Endodermal cell (in vitro differentiated cells): ENCODE measurements around the gene UBE2Q2. TPM values are rescaled to one million over a fixed set of nuclear protein-coding genes. Genes with fewer than 3 reads are reported as not detected.
A peak's percentile ranks its signal among the peaks of the same experiment; 100 is the strongest.
"Not testable (repeated sequence)": the region's sequence is repeated elsewhere in the genome, so short reads cannot be mapped to it uniquely, and the experiment has no call there.

Experiments
- DNase-seq: peaks from one replicate; pipeline ENCODE4 v3.0.0-alpha.2; 2017
- H3K27ac ChIP-seq: 2 replicates; pipeline ENCODE4 v1.5.1; 2013; ENCODE audit warnings: mild to moderate bottlenecking, low read depth, low read length, moderate library complexity
- H3K27me3 ChIP-seq: 2 replicates; pipeline ENCODE4 v1.6.1; 2013; ENCODE audit warnings: mild to moderate bottlenecking, low read length, moderate library complexity; ENCODE audit not compliant: insufficient read depth, control insufficient read depth, poor library complexity, severe bottlenecking
- H3K36me3 ChIP-seq: 2 replicates; pipeline ENCODE4 v1.7.0; 2013; ENCODE audit warnings: mild to moderate bottlenecking, low read length, moderate library complexity; ENCODE audit not compliant: control insufficient read depth, insufficient read depth
- H3K4me1 ChIP-seq: one replicate; pipeline ENCODE4 v1.7.0; 2013; ENCODE audit warnings: low read length; ENCODE audit not compliant: control insufficient read depth, insufficient read depth
- H3K4me3 ChIP-seq: 2 replicates; pipeline ENCODE4 v1.5.1; 2013; ENCODE audit warnings: mild to moderate bottlenecking, low read length, moderate library complexity
- H3K9ac ChIP-seq: 2 replicates; pipeline ENCODE4 v1.6.1; 2013; ENCODE audit warnings: mild to moderate bottlenecking, low read length, moderate library complexity; ENCODE audit not compliant: poor library complexity, severe bottlenecking; ENCODE audit errors: extremely low read depth
- H3K9me3 ChIP-seq: 2 replicates; pipeline ENCODE4 v1.6.1; 2013; ENCODE audit warnings: mild to moderate bottlenecking, low read length, moderate library complexity; ENCODE audit not compliant: control insufficient read depth
- H3K27ac Mint-ChIP-seq: 2 replicates; pipeline ENCODE4 v1.8.0; 2020; ENCODE audit warnings: mixed read lengths
- H3K27me3 Mint-ChIP-seq: 2 replicates; pipeline ENCODE4 v1.8.0; 2021; ENCODE audit warnings: mild to moderate bottlenecking, mixed read lengths; ENCODE audit not compliant: insufficient read depth
- H3K36me3 Mint-ChIP-seq: 2 replicates; pipeline ENCODE4 v1.8.0; 2020; ENCODE audit warnings: low read depth, mixed read lengths
- H3K4me1 Mint-ChIP-seq: 2 replicates; pipeline ENCODE4 v1.8.0; 2020; ENCODE audit warnings: mixed read lengths
- H3K4me3 Mint-ChIP-seq: 2 replicates; pipeline ENCODE4 v1.8.0; 2020; ENCODE audit warnings: mild to moderate bottlenecking, moderate library complexity, mixed read lengths
- H3K9me3 Mint-ChIP-seq: 2 replicates; pipeline ENCODE4 v1.8.0; 2020; ENCODE audit warnings: mild to moderate bottlenecking, mixed read lengths
- WGBS, 2 experiments: methylation state at CpG; one replicate each; pipeline versions ENCODE4 v1.1.5 to v1.1.7; 2013; ENCODE audit warnings: missing lambda C conversion rate in 2 of 2, mixed read lengths in 1 of 2; ENCODE audit not compliant: insufficient coverage in 1 of 2, insufficient read length in 1 of 2; 5-methylcytosine and 5-hydroxymethylcytosine counted together
- long read RNA-seq, 4 experiments: library from polyadenylated mRNA in 2 of 4; library from RNA in 1 of 4; library from capped mRNA in 1 of 4; stranded (forward) in 3 of 4; unstranded in 1 of 4; transcript quantifications; one replicate each; pipeline ENCODE4 v2.0.0, GENCODE V29; 2020 to 2021; ENCODE audit warnings: inconsistent platforms in 1 of 4
- polyA plus RNA-seq, 2 experiments: library from polyadenylated mRNA; stranded (reverse); fragments of 50-300 nt; gene quantifications; one replicate each; pipeline ENCODE4 v1.2.3, GENCODE V29; 2013
- total RNA-seq, 2 donors: library from RNA; stranded (reverse); fragmentation: NEBNext Ultra II Directional in 1 of 2; extraction: Animal tissue kit (Norgen Biotek cat#: 25700) in 1 of 2; gene quantifications; 2 replicates in 1 of 2; 3 replicates in 1 of 2; pipeline ENCODE4 v1.2.1, GENCODE V29; 2021
- TF ChIP-seq, protein P1 (sequence below): fragments of 200-600 bp; sonication (generic); conservative IDR thresholded peaks from 2 replicates; pipeline ENCODE4 v1.5.0; 2021; ENCODE audit warnings: antibody characterized with exemption, mild to moderate bottlenecking

Gene UBE2Q2
- total RNA-seq: 10 to 100 TPM; 29.5 to 37.1 TPM
- 31.3 TPM for polyA plus RNA-seq (2013, experiment 1 of 2)
- 30.6 TPM for polyA plus RNA-seq (2013, experiment 2 of 2)
- long read RNA-seq, experiment 1, partial matches to known transcripts: 8 of 21 reads
- long read RNA-seq, experiment 1, other reads (novel, unspliced or antisense): 9 of 21 reads
- long read RNA-seq, experiment 2, transcript UBE2Q2-201 (13 exons, 3,130 nt): major isoform, 36 of 90 reads
- long read RNA-seq, experiment 2, transcript UBE2Q2-208 (12 exons, 2,969 nt): minor isoform, 13 of 90 reads
- long read RNA-seq, experiment 2, partial matches to known transcripts: 5 of 90 reads
- long read RNA-seq, experiment 2, other reads (novel, unspliced or antisense): 36 of 90 reads
- long read RNA-seq, experiment 3, transcript UBE2Q2-201 (13 exons, 3,130 nt): major isoform, 12 of 30 reads
- long read RNA-seq, experiment 3, transcript UBE2Q2-208 (12 exons, 2,969 nt): minor isoform, 11 of 30 reads
- long read RNA-seq, experiment 3, partial matches to known transcripts: 2 of 30 reads
- long read RNA-seq, experiment 3, other reads (novel, unspliced or antisense): 5 of 30 reads
- long read RNA-seq, experiment 4, partial matches to known transcripts: 0 of 1 reads
- long read RNA-seq, experiment 4, other reads (novel, unspliced or antisense): 1 of 1 reads

DNA sequence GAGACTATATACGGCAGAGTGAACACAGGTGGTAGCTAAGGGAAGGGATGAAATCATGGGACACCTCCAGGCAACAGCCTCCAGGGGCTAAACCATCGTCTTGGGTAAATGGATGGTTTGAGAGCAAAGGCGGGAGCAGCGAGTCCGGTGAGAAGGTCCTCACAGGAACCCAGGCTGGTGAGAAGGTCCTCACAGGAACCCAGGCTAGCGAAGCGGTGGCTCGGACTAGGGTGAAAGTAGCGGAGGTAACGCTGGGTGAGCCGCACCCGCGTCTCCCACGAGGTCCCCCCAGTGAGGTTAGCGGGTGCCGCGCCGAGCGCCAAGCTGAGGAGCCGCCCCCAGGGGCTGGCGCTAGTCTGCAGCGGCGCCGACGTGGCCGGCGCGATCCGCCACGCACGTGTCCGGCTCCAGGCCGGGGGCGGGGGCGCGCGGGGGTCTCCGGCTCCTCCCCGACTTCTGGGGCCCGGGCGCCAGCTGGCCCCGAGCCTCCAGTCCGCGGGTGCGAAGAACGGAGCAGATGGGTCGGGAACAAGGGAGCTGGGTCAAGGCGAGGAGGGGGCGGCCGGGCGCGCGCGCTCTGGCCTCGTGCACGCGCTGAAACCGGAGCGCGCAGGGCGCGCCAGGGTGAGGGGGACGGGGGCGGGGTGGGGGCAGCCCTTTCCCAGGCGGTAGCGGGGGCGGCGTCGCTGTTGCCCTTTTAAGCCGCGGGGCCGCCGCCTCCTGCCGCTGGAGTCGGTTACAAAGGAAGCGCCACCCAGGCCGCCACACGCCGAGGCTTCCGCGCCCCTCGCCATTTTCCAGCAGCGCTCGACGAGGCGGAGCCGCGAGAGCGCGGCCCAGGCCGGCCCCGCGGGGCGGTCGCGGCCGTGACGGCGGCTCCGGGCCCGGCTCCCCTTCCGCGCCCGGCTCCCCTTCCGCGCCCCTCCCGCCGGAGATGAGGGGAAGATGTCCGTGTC lies at the start of gene UBE2Q2:
Gene UBE2Q2, plus strand, starts transcription at position 726 of the 956 bp plus-strand sequence. Its CDS starts 220 bp downstream, at position 946.
- Histone ChIP-seq H3K27me3 (no peaks in the 10 kb centered on the region), H3K4me1 (peaks cover 2% of the 10 kb centered on the region), H3K9me3 (no peaks in the 10 kb centered on the region), H3K36me3 (peaks cover 15% of the 10 kb centered on the region), H3K9ac (peak within 1 kb of the TSS; percentile 85), H3K4me3 (peak within 1 kb of the TSS; percentile 95), H3K27ac (peak within 1 kb of the TSS; percentile 90)
- Mint-ChIP-seq H3K36me3 (peaks cover 13% of the 10 kb centered on the region), H3K4me1 (peaks cover 31% of the 10 kb centered on the region), H3K4me3 (peak within 1 kb of the TSS; percentile 84), H3K9me3 (no peaks in the 10 kb centered on the region), H3K27me3 (peaks cover 17% of the 10 kb centered on the region), H3K27ac (peak within 1 kb of the TSS; percentile 85)
- peak; percentile 92 for DNase-seq
- WGBS, 2 experiments: 1 to 10% methylated on average over 7 to 109 of the region's 109 CpGs
- TF ChIP-seq, protein P1, sequence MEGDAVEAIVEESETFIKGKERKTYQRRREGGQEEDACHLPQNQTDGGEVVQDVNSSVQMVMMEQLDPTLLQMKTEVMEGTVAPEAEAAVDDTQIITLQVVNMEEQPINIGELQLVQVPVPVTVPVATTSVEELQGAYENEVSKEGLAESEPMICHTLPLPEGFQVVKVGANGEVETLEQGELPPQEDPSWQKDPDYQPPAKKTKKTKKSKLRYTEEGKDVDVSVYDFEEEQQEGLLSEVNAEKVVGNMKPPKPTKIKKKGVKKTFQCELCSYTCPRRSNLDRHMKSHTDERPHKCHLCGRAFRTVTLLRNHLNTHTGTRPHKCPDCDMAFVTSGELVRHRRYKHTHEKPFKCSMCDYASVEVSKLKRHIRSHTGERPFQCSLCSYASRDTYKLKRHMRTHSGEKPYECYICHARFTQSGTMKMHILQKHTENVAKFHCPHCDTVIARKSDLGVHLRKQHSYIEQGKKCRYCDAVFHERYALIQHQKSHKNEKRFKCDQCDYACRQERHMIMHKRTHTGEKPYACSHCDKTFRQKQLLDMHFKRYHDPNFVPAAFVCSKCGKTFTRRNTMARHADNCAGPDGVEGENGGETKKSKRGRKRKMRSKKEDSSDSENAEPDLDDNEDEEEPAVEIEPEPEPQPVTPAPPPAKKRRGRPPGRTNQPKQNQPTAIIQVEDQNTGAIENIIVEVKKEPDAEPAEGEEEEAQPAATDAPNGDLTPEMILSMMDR: peak; percentile 53

DNA sequence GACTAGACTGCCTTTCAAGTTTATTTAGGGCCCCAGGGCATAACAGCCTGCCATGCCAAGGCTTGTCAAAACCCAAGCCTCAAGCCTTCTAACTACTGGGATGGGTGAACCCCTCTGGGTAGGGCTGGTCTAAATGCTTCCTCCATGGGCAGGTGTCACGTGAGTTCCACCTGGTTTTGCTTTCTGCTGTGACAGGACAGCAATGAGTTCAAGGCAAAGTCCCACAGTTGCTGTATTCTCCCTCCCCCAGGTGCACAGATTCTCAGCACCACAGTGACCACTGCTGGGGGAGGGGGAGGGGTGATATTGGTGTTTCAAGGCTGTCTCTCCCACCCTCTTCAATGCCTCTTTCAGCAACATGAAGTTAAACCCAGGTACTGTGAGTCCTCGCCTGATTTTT lies 46.9 kb upstream of the UBE2Q2 start:
- Histone ChIP-seq H3K9me3 (no peaks in the 10 kb centered on the region), H3K27ac (no peak overlapping the region), H3K4me3 (no peak overlapping the region), H3K36me3 (no peaks in the 10 kb centered on the region), H3K27me3 (peaks cover 15% of the 10 kb centered on the region), H3K9ac (no peak overlapping the region), H3K4me1 (no peaks in the 10 kb centered on the region)
- H3K4me1 Mint-ChIP-seq: no peaks in the 10 kb centered on the region
- no peak for DNase-seq
- no peaks in the 10 kb centered on the region for H3K9me3 Mint-ChIP-seq
- no peak overlapping the region for H3K27ac Mint-ChIP-seq
- TF ChIP-seq, protein P1: no peak
- H3K36me3 Mint-ChIP-seq: no peaks in the 10 kb centered on the region
- peaks cover 32% of the 10 kb centered on the region for H3K27me3 Mint-ChIP-seq
- 82 to 100% methylated on average over 1 to 2 of the region's 2 CpGs for WGBS, 2 experiments
- no peak overlapping the region for H3K4me3 Mint-ChIP-seq

DNA sequence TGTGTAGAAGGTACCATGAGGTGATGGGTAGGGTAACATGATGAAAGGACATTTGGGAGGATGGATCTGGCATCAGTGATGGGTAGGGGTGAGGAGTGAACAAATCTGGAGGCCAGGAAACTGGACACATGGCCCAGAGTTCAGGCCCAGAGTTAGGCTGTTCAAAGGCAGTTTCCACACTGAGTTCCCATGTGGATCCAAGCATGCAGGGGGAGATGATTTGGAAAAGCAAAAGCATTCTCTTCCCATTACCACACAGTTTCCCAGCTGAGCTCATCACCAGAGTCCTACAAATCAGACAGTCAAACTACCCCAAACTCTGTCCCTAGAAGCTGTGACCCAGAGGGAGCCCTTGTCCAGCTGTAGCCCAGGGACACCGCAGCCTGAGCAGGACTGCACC lies 46.1 kb upstream of the UBE2Q2 start:
- not testable (repeated sequence) for H3K27ac ChIP-seq, DNase-seq, H3K9me3 ChIP-seq, H3K27ac Mint-ChIP-seq, H3K4me1 Mint-ChIP-seq, H3K9me3 Mint-ChIP-seq, H3K4me1 ChIP-seq, H3K36me3 Mint-ChIP-seq, H3K4me3 ChIP-seq, H3K36me3 ChIP-seq, H3K9ac ChIP-seq, H3K4me3 Mint-ChIP-seq
- 83 to 100% methylated on average over 1 of the region's 1 CpG for WGBS, 2 experiments
- peaks cover 21% of the 10 kb centered on the region for H3K27me3 ChIP-seq
- peaks cover 40% of the 10 kb centered on the region for H3K27me3 Mint-ChIP-seq
